GM12891 (cell line): Measurements from ENCODE around the gene IDI1.

Experiments used
- POLR2A ChIP-seq: IDR thresholded peaks from 2 replicates; pipeline ENCODE4 v1.6.1; 2011; ENCODE audit warnings: low read depth, low read length, control low read depth
- POU2F2 ChIP-seq: IDR thresholded peaks from 2 replicates; pipeline ENCODE4 v1.6.1; 2011; ENCODE audit warnings: low read depth, mild to moderate bottlenecking, control low read depth, low read length, moderate library complexity
- SPI1 ChIP-seq: IDR thresholded peaks from 2 replicates; pipeline ENCODE4 v1.6.1; 2011; ENCODE audit warnings: low read depth, low read length, control low read depth
- TAF1 ChIP-seq: IDR thresholded peaks from 2 replicates; pipeline ENCODE4 v1.6.1; 2011; ENCODE audit warnings: low read depth, low read length, control low read depth

GRCh38 chr10:1061930-1062774, 13.2 kb upstream of the IDI1 start:
- TF ChIP-seq POLR2A (no peak), POU2F2 (no peak), TAF1 (no peak), SPI1 (no peak)
